K562 (cell line): ENCODE measurements around the gene HOMEZ. TPM values are rescaled to one million over a fixed set of nuclear protein-coding genes. Genes with fewer than 3 reads are reported as not detected.

Source experiments
- BRD4 ChIP-seq: fragments of 200-600 bp; sonication (generic); IDR thresholded peaks from 2 replicates; pipeline ENCODE4 v1.6.1; 2017; ENCODE audit warnings: inconsistent platforms
- CBFA2T2 ChIP-seq: fragments of 450-650 bp; conservative IDR thresholded peaks from 2 replicates; pipeline ENCODE4 v1.6.1; 2017; ENCODE audit warnings: mild to moderate bottlenecking
- CBFA2T3 ChIP-seq: fragments of 450-650 bp; IDR thresholded peaks from 2 replicates; pipeline ENCODE4 v1.6.1; 2017
- CEBPZ ChIP-seq: fragments of 150-350 bp; IDR thresholded peaks from 2 replicates; pipeline ENCODE4 v1.6.1; 2014; ENCODE audit warnings: low read depth, mild to moderate bottlenecking, low read length, borderline replicate concordance
- CHD2 ChIP-seq: IDR thresholded peaks from 2 replicates; pipeline ENCODE4 v1.6.1; 2011; ENCODE audit warnings: low read depth, low read length
- COPS2 ChIP-seq: fragments of 450-650 bp; conservative IDR thresholded peaks from 2 replicates; pipeline ENCODE4 v1.6.1; 2016; ENCODE audit warnings: mild to moderate bottlenecking, moderate library complexity
- CREBBP ChIP-seq: IDR thresholded peaks from one replicate; pipeline ENCODE4 v1.6.1; 2012; ENCODE audit warnings: low read depth, mild to moderate bottlenecking, control low read depth, inconsistent platforms, low read length
- DPF2 ChIP-seq: fragments of 450-650 bp; IDR thresholded peaks from 2 replicates; pipeline ENCODE4 v1.6.1; 2016
- EHMT2 ChIP-seq: fragments of 450-650 bp; IDR thresholded peaks from 2 replicates; pipeline ENCODE4 v1.6.1; 2018; ENCODE audit warnings: antibody characterized with exemption
- ELK1 ChIP-seq: sonication (generic); formaldehyde crosslinking; IDR thresholded peaks from 2 replicates; pipeline ENCODE4 v1.8.1; 2022; ENCODE audit warnings: missing genetic modification reagents
- ETV5 ChIP-seq: sonication (generic); formaldehyde crosslinking; IDR thresholded peaks from 2 replicates; pipeline ENCODE4 v1.4.0; 2020; ENCODE audit warnings: low read depth, mild to moderate bottlenecking, missing genetic modification reagents
- HMBOX1 ChIP-seq: sonication (generic); IDR thresholded peaks from 2 replicates; pipeline ENCODE4 v1.6.1; 2016
- MTA1 ChIP-seq: fragments of 450-650 bp; IDR thresholded peaks from 2 replicates; pipeline ENCODE4 v1.6.1; 2017; ENCODE audit warnings: borderline replicate concordance
- MXI1 ChIP-seq: IDR thresholded peaks from 2 replicates; pipeline ENCODE4 v1.6.1; 2011; ENCODE audit warnings: low read depth, mild to moderate bottlenecking, improper control_type of control experiment, low read length
- NFATC3 ChIP-seq: fragments of 450-650 bp; IDR thresholded peaks from 2 replicates; pipeline ENCODE4 v1.6.1; 2017; ENCODE audit warnings: mild to moderate bottlenecking
- NR0B1 ChIP-seq: fragments of 450-650 bp; IDR thresholded peaks from one replicate; pipeline ENCODE4 v1.6.1; 2018; ENCODE audit warnings: mild to moderate bottlenecking, moderate library complexity; ENCODE audit not compliant: partially characterized antibody
- PHF20 ChIP-seq: fragments of 450-650 bp; IDR thresholded peaks from 2 replicates; pipeline ENCODE4 v1.6.1; 2018; ENCODE audit not compliant: partially characterized antibody
- POLR3A ChIP-seq: IDR thresholded peaks from 2 replicates; pipeline ENCODE4 v1.6.1; 2011; ENCODE audit warnings: borderline replicate concordance, mild to moderate bottlenecking, moderate library complexity; ENCODE audit not compliant: insufficient read length, insufficient read depth; ENCODE audit errors: extremely low read depth
- RFX7 ChIP-seq: fragments of 250-450 bp; sonication (Bioruptor Pico); IDR thresholded peaks from 2 replicates; pipeline ENCODE4 v1.5.1; 2021; ENCODE audit warnings: mild to moderate bottlenecking
- TSC22D4 ChIP-seq: fragments of 450-650 bp; IDR thresholded peaks from 2 replicates; pipeline ENCODE4 v1.6.1; 2016; ENCODE audit warnings: missing genetic modification characterization, missing biosample characterization, control low read depth
- ZNF239 ChIP-seq: fragments of 250-450 bp; sonication (Bioruptor Pico); IDR thresholded peaks from 2 replicates; pipeline ENCODE4 v1.4.0; 2020; ENCODE audit warnings: mild to moderate bottlenecking
- ZNF830 ChIP-seq: fragments of 250-450 bp; sonication (Bioruptor Pico); IDR thresholded peaks from 2 replicates; pipeline ENCODE4 v1.5.0; 2021; ENCODE audit warnings: mild to moderate bottlenecking
- polyA plus RNA-seq, 8 experiments: library from polyadenylated mRNA; depleted of rRNA in 4 of 8; stranded (reverse) in 5 of 8; unstranded in 3 of 8; fragments of >200 nt; fragmentation: Nextera tagmentation in 2 of 8; fragmentation: Illumina TruSeq in 1 of 8; extraction: Ambion mirVana in 2 of 8; extraction: Trizol in 1 of 8; gene quantifications; 2 replicates each; pipeline versions ENCODE4 v1.2.1 to v1.2.3, GENCODE V29; 2011 to 2014; ENCODE audit warnings: inconsistent platforms in 1 of 8, missing spikeins in 1 of 8
- total RNA-seq, 7 experiments: library from RNA; depleted of rRNA in 6 of 7; stranded (reverse); fragments of >200 nt in 6 of 7; fragmentation: Illumina TruSeq in 2 of 7; extraction: Trizol in 2 of 7; gene quantifications; 2 replicates each; pipeline versions ENCODE4 v1.2.1 to v1.2.3, GENCODE V29; 2011 to 2021; ENCODE audit warnings: low replicate concordance in 1 of 7
- TF ChIP-seq, protein P1 (sequence below): fragments of 250-450 bp; sonication (Bioruptor Pico); IDR thresholded peaks from 2 replicates; pipeline ENCODE4 v1.4.0; 2020

HOMEZ gene
- total and polyA plus RNA-seq, 9 of the 15 experiments (the other 6 are each of a cell fraction or from before 2014, with no cell fraction given), result 3.0 to 30.2 (median 16.9) TPM

DNA sequence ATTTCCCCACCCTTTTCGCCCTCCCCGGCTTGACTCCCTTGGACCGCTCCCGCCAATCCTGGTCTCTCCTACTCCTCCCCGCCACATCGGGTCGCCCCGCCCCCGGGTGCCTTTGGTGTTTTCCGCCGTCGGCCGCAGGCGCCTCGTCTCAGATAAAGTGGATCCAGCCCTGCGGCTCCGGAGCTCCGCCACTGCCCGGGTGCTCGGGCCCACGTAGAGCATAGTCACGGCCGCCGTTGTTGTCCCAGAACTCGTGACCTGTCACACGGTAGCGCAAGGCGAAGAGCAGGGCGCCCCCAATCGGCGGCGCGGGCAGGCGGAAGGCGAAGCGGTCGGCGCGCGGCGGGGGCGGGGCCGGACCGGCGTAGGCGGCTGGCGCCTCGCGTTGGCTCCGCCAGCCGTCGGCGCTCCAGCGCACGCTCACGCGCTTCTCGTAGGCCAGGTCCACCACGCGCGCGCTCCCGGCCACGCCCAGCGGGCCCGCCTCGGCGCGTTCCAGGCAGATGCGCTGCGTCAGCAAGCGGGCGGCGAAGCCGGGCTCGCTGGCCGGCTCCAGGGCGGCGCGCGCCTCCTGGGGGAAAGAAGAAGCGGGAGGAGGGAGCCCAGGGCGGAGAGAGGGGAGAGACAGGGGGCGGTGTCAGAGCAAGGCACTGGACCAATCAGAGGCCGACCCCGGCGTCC is 15.5 kb upstream of the HOMEZ start (continued):
- TF ChIP-seq, protein P1, sequence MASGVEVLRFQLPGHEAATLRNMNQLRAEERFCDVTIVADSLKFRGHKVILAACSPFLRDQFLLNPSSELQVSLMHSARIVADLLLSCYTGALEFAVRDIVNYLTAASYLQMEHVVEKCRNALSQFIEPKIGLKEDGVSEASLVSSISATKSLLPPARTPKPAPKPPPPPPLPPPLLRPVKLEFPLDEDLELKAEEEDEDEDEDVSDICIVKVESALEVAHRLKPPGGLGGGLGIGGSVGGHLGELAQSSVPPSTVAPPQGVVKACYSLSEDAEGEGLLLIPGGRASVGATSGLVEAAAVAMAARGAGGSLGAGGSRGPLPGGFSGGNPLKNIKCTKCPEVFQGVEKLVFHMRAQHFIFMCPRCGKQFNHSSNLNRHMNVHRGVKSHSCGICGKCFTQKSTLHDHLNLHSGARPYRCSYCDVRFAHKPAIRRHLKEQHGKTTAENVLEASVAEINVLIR, result peak; percentile 49; the same call in 1 of the 2 replicates
- no peak for TF ChIP-seq EHMT2
- TF ChIP-seq CHD2, result 0 out of 2 replicates have a peak, but pooled peaks have one; percentile 14
- TF ChIP-seq CBFA2T3, result peak; percentile 42
- peak; percentile 24; the same call in 1 of the 2 replicates for TF ChIP-seq DPF2
- no peak for TF ChIP-seq TSC22D4 (tag)
- TF ChIP-seq HMBOX1, result no peak
- TF ChIP-seq PHF20, result peak; percentile 64
- TF ChIP-seq ZNF239 (CRISPR knock-in tag), result peak; percentile 34; the same call in 1 of the 2 replicates
- no peak for TF ChIP-seq NFATC3
- TF ChIP-seq MTA1, result peak; percentile 70
- peak; percentile 19; the same call in 1 of the 2 replicates for TF ChIP-seq MXI1
- TF ChIP-seq POLR3A, result no peak
- TF ChIP-seq CBFA2T2, result peak; percentile 51
- no peak for TF ChIP-seq ETV5
- no peak for TF ChIP-seq CEBPZ
- no peak for TF ChIP-seq CREBBP
- no peak for TF ChIP-seq NR0B1
- TF ChIP-seq ZNF830 (CRISPR knock-in tag), result no peak
- TF ChIP-seq ELK1 (CRISPR knock-in tag), result no peak
- no peak for TF ChIP-seq RFX7 (CRISPR knock-in tag)
- TF ChIP-seq BRD4, result no peak
- TF ChIP-seq COPS2, result no peak
